ENCODE data around the gene SPRN.

Gene SPRN

DNA sequence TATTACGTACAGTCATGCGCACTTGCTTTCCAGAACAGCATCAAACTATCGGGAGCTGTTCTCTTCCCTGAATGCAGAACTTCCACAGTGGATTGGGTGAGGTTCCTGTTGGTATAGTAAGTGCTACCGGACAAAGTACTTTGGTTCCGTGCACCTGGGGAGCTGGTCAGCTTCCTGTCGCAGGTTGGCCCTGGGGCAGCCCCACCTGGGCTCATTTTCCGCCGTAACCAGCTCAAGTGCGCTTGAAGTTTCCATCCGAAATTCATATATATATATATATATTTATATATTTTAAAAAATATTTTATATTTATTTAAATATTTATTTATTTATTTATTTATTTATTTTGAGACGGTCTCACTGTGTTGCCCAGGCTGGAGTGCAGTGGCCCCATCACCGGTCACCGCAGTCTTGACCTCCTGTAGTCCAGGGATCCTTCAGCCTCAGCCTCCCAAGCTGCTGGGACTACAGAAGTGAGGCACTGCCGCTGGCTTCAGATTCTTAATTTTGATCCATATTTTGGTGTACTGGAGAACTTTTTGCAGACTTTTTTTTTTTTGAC, 35.9 kb upstream of the SPRN start:
- no peak for TF ChIP-seq ZNF274 (IDR thresholded peaks at IDR 0.05; ENCODE audit: low read depth, low read length)
- H3K4me3 ChIP-seq (ENCODE audit: low read length), result no peak overlapping the region

GRCh38 chr10:133459454-133460207, 35.2 kb upstream of the SPRN start:
- TF ChIP-seq ZNF274 (IDR thresholded peaks at IDR 0.05; ENCODE audit: low read depth, low read length), result no peak
- no peak overlapping the region for H3K4me3 ChIP-seq (ENCODE audit: low read length)

GRCh38 chr10:133458710-133459453, 34.5 kb upstream of the SPRN start:
- no peak for TF ChIP-seq ZNF274 (IDR thresholded peaks at IDR 0.05; ENCODE audit: low read depth, low read length)
- H3K4me3 ChIP-seq (ENCODE audit: low read length), result no peak overlapping the region

DNA sequence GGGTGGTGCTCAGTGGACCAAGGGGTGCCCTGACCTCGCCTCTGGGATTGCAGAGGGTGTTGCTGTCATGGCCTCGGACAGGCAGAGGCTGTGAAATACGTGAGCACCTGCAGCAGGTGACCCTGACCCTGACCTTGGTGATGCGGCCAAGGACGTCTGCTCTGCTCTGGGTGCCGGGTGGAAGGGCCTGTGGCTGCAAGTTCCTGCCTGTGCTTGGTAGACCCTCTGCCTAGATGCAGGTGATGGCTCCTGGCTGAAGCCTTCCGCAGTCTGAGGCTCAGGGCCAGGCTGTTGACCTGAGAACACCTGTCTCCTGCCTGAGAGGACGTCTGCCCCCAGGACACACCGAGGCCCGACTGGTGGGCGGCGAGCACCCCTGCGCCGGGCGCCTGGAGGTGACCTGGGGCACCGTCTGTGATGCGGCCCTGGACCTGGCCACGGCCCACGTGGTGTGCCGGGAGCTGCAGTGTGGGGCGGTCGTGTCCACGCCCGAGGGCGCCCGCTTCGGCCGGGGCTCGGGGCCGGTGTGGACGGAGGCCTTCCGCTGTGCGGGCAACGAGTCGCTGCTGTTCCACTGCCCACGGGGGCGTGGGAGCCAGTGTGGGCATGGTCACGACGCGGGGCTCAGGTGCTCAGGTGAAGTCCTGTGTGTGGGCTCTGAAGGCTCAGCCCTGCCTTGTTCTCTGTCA, 33.7 kb upstream of the SPRN start:
- no peak overlapping the region for H3K4me3 ChIP-seq (ENCODE audit: low read length)
- TF ChIP-seq ZNF274 (IDR thresholded peaks at IDR 0.05; ENCODE audit: low read depth, low read length), result no peak

- no peak for TF ChIP-seq ZNF274 (IDR thresholded peaks at IDR 0.05; ENCODE audit: low read depth, low read length)
- H3K4me3 ChIP-seq (ENCODE audit: low read length), result no peak overlapping the region
Observed at GRCh38 chr10:133457100-133457841, 32.8 kb upstream of the SPRN start.

GRCh38 chr10:133456041-133456951, 31.9 kb upstream of the SPRN start:
- H3K4me3 ChIP-seq (ENCODE audit: low read length), result no peak overlapping the region
- no peak for TF ChIP-seq ZNF274 (IDR thresholded peaks at IDR 0.05; ENCODE audit: low read depth, low read length)

DNA sequence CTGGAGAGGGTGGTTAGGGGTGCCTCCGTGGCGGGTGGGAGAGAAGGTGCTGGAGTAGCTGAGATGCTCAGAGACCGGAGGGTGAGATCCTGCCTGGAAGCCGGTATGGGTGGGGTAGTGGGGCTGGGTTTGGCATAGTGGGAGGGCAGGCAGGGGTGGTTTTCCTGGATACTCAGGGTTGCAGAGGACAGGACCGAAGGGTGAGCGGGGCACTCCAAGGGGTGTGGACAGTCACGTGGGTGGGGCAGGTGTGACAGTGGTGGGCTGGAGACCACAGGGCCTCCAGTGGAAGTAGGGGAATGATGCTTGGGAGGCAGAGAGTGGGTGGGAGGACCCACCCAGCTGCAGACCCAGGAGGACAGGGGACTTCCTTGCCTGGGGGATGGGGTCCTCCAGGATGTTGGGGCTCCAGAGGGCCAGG, 31.2 kb upstream of the SPRN start:
- TF ChIP-seq ZNF274 (IDR thresholded peaks at IDR 0.05; ENCODE audit: low read depth, low read length), result no peak
- H3K4me3 ChIP-seq (ENCODE audit: low read length), result no peak overlapping the region

DNA sequence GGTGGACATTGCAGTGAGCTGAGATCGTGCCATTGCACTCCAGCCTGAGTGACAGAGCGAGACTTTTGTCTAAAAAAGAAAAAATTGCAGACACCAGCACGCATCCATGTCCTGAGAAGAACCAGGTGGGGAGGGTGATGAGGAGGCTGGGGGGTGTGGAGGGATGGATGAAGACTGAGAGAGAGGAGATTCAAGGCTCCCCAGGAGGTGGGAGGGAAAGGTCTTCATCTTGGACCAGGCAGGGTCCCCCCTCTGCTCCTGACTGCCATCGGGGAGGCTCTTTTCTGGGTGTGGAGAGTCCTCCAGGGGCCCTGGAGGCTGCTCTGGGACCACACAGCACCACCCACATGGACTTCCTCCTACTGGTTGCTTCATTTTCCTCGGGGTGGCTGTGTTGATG, 30.8 kb upstream of the SPRN start:
- TF ChIP-seq ZNF274 (IDR thresholded peaks at IDR 0.05; ENCODE audit: low read depth, low read length), result no peak
- no peak overlapping the region for H3K4me3 ChIP-seq (ENCODE audit: low read length)

DNA sequence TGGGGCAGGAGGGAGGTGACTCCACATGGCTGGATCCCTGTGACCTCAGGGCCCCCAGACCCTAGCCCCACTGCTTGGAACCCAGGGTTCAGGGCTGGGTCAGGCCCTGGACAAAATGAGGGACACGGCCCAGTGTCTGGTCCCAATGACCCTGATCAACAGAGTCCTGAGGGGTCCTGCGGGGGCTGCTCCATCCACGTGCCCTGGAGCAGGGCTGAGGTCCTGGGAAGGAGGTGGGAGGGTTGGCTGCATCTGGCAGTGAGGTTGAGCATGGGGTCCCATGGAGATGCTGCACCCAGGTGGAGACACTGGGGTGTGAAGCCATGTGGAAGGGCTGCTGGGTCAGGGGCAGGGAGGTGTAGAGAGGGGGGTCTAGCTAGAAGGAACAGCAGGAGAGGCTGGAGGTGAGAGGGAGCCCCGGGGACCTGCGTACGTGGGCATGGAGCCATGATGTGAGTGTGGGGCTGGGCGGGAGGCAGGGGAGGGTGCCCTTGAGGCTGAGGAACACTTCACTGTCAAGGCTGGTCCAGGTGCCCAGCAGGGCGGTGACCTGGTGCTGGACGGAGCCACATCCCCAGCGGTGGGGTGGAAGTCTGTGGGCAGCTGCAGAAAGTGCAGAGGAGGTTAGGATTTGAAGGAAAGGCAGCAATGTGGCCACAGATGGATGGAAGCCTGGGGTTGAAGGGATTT, 29.9 kb upstream of the SPRN start:
- H3K4me3 ChIP-seq (ENCODE audit: low read length), result no peak overlapping the region
- TF ChIP-seq ZNF274 (IDR thresholded peaks at IDR 0.05; ENCODE audit: low read depth, low read length), result no peak

DNA sequence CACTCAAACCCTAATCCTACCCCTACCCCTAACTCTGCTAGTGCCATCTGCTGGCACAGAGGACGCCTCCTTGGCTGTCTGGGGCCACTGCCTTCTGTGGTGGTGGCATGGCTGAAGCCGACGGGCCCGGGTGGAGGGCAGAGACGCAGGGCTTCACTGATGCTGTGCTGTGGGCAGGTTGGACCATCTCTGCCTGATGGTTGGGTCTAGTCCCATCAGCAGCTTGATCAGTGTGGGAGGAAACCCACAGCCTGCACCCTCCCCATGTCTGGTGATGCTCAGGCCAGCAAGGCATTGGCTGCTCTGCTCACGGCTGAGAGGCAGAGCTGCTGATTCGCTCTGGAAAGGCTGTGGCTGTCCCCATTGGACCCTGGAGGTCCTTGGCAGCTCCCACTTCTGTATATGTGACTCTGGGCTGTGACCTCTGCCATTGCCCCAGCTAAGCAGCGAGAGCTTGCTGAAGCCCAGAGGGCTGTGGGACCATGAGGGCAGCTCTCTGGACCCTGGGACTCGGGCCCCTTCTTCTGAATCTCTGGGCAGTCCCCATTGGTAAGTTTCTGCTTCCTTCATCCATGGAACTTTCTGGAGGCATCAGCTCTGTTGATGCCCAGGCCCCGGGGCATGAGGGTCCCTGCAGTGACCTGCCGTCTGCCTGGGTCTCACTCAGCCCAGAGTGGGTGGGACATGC, 29.2 kb upstream of the SPRN start, which contains the start of gene SCART1:
Gene SCART1, plus strand, starts transcription at position 430 of the 688 bp plus-strand sequence. Its CDS starts 53 bp downstream, at position 483.
- no peak within 1 kb of the TSS for H3K4me3 ChIP-seq (ENCODE audit: low read length)
- no peak for TF ChIP-seq ZNF274 (IDR thresholded peaks at IDR 0.05; ENCODE audit: low read depth, low read length)

DNA sequence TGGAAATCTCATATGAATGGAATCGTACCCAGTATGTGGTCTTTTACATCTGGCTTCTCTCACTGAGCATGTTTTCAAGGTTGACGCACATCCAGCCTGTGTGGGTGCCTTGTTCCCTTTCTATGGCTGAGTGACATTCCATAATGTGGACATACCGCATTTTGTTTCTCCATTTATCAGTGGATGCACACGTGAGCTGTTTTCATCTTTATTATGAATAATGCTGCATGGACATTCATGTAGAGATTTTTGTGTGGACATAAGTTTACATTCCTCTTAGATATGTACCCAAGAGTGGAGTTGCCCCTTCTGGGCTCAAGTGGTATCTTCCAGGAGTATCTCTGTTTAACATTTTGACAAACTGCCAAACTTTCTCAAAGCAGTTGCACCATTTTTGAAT, 28.0 kb upstream of the SPRN start:
- no peak overlapping the region for H3K4me3 ChIP-seq (ENCODE audit: low read length)
- no peak for TF ChIP-seq ZNF274 (IDR thresholded peaks at IDR 0.05; ENCODE audit: low read depth, low read length)

DNA sequence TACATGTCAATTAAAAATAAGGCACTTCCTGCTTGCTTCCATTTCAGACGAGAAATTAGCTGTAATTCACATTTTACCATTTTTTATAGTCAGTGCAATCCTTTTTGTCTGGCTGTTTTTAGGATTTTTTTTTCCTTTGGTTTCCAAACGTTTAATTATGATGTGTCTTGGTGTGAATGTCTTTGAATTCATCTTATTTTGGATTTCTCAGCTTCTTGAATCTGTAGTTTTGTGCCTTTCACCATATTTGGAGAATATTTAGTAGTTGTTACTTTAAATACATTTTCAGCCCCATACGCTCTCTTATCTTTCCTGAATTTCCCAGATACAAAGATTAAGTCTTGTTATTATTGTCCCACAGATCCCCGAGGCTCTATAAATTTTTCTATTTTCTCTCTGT, 26.9 kb upstream of the SPRN start:
- no peak for TF ChIP-seq ZNF274 (IDR thresholded peaks at IDR 0.05; ENCODE audit: low read depth, low read length)

More for the DNA sequence above, 26.9 kb upstream of the SPRN start:
- H3K4me3 ChIP-seq (ENCODE audit: low read length), result no peak overlapping the region
